Stimulated activated CD8-positive, alpha-beta memory T cell treated with anti-CD3 and anti-CD28 coated beads, Interleukin-7, amount 100 ng/mL, for 24 hours (primary cell): ENCODE results near the gene TLCD4.
"Not testable (repeated sequence)": the region's sequence is repeated elsewhere in the genome, so short reads cannot be mapped to it uniquely, and the experiment has no call there.

Experiments
- DNase-seq: peaks from one replicate; pipeline ENCODE4 v3.0.0-alpha.2; 2020; ENCODE audit warnings: low read depth

The TLCD4 gene

GRCh38 chr1:95154096-95154495 lies 36.9 kb downstream of the TLCD4 start:
- DNase-seq = no peak

- not testable (repeated sequence) for DNase-seq
These were observed 48.4 kb downstream of the TLCD4 start for GRCh38 chr1:95165569-95165968.
